ENCODE data around the gene MGRN1. TPM values are rescaled to one million over a fixed set of nuclear protein-coding genes. Genes with fewer than 3 reads are reported as not detected.

Gene MGRN1
- total and polyA plus RNA-seq, 2 experiments from 2014 or later = 47.2 to 66.6 TPM

DNA sequence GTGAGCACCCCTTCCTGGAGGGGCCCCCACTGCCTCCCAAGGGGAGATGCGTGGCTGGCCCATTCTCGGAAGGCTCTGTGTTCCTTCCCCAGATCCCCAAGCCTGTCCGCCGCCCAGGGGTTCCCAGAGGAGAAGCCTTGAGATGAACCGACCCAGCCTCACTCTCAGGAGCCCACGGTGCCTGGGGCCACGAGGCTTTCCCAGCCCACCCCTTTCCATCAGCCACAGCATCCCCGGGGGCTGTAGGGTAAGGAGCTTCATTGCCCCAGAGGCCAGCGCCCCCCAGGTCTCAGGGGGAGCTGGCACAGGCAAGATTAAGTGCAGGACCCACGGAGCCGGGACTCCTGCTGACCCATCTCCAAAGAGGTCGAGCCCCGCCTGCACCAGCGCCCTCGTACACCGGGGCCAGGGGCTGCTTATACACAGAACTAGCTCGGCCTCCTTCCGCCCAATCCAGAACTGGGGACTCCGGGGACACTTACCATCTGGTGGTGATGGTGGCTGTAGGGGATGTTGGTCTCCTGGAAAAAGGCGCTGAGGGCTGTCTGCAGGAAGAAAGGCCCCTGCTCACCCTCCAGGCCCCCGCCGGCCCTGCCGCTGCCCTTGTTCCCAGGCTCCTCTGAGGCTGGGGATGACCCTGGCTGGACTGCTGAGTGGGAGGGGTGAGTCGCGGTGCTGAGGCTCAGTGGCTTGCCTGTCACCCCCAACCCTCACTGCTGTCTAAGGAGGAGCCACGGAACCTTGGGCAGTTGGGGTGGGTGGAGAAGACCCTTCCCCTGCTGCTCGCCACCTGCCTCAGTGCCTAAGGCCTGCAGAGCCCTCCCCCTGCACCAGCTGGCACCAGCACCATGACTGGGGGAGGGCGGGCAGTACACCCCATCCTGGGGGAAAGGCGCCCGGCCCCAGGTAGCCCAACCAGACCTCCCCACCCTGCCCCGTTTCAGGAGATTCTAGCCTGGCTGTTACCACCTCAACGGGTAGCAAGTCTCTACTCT is 14.3 kb upstream of the MGRN1 start:
- no peak for TF ChIP-seq CTCF (IDR thresholded peaks at IDR 0.05; ENCODE audit: low read depth, low read length)
- DNase-seq (ENCODE audit: low read depth in 1 of 2, low spot score in 1 of 2) = no peak

DNA sequence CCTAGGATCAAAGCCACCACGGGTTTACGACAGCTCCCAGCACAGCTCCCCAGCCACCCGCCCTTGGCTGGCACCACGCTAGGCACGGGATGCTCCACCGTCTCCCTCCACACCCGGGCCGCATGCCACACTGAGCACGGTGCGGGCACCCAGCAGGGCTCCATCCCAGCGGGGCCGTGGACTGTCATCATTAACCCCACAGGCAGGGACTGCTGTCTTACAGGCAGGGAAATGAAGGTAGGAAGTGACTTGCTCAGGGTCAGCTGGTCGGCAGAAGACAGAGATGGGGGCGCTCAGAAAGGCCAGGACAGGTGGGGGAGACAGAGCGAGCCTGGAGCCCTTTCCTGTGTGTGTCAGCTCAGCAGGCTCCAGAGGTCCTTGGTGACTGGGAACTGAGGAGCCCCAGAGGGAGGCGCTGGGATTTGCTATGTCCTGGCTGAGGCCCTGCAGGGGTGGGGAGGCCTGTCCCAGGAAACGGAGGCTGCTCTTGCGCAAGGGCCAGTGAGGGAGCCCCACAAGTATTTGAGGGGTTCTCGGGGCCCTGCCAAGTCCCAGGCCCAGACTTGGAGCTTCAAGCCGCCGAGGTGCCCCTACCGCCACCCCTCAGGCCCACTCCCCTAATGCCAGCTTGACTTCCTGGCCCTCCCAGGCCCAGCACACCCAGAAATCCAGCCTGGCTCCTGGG is 13.1 kb upstream of the MGRN1 start:
- Histone ChIP-seq H3K4me1 (ENCODE audit: low read depth) (no peaks in the 10 kb centered on the region), H3K4me3 (no peak overlapping the region), H3K27me3 (no peaks in the 10 kb centered on the region), H3K36me3 (peaks cover 4% of the 10 kb centered on the region), H3K27ac (no peak overlapping the region), H3K9me3 (ENCODE audit: low read depth) (no peaks in the 10 kb centered on the region)
- no peak for TF ChIP-seq CTCF (IDR thresholded peaks at IDR 0.05; ENCODE audit: low read depth, low read length)
- peak in 1 of 2 donors; percentile 46 for DNase-seq (ENCODE audit: low read depth in 1 of 2, low spot score in 1 of 2)

More for the DNA sequence above, 14.3 kb upstream of the MGRN1 start:
- Histone ChIP-seq H3K27ac (no peak overlapping the region), H3K9me3 (ENCODE audit: low read depth) (no peaks in the 10 kb centered on the region), H3K4me3 (no peak overlapping the region), H3K27me3 (no peaks in the 10 kb centered on the region), H3K4me1 (ENCODE audit: low read depth) (no peaks in the 10 kb centered on the region), H3K36me3 (peaks cover 4% of the 10 kb centered on the region)

DNA sequence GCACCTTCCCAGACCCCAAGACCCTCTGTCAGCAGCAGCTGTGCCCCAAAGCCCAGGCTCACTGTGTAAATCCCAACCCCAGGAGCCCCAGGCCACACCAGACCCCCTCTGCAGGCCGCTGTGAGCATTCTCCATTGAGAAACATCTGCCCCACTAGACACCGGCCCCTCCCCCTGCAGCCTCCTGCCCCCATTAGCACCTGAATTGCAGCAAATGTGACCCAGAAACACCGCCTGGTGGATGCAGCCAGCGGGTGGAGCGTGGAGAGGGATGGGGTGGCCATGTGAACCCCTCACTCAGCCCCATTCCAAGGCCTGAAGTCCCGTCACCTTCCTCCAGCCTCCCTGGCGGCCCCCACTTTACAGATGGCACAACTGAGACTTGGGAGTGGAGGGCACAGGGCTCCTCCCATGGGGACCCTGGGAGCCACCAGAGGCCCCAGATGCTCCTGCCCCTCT is 12.1 kb upstream of the MGRN1 start:
- no peak overlapping the region for H3K4me3 ChIP-seq
- no peak overlapping the region for H3K27ac ChIP-seq
- peak in 1 of 2 donors; percentile 9 for DNase-seq (ENCODE audit: low read depth in 1 of 2, low spot score in 1 of 2)
- no peaks in the 10 kb centered on the region for H3K9me3 ChIP-seq (ENCODE audit: low read depth)
- peaks cover 4% of the 10 kb centered on the region for H3K36me3 ChIP-seq
- no peaks in the 10 kb centered on the region for H3K27me3 ChIP-seq
- H3K4me1 ChIP-seq (ENCODE audit: low read depth) = peaks cover 9% of the 10 kb centered on the region
- TF ChIP-seq CTCF (IDR thresholded peaks at IDR 0.05; ENCODE audit: low read depth, low read length) = peak; percentile 20

GRCh38 chr16:4612977-4613635 is 11.5 kb upstream of the MGRN1 start:
- Histone ChIP-seq H3K4me3 (peak overlapping the region; percentile 80), H3K36me3 (peaks cover 4% of the 10 kb centered on the region), H3K9me3 (ENCODE audit: low read depth) (no peaks in the 10 kb centered on the region), H3K27me3 (no peaks in the 10 kb centered on the region), H3K27ac (no peak overlapping the region), H3K4me1 (ENCODE audit: low read depth) (peaks cover 9% of the 10 kb centered on the region)
- TF ChIP-seq CTCF (IDR thresholded peaks at IDR 0.05; ENCODE audit: low read depth, low read length) = no peak
- peak in 1 of 2 donors; percentile 6 for DNase-seq (ENCODE audit: low read depth in 1 of 2, low spot score in 1 of 2)

Data from cardiac muscle cell (in vitro differentiated cells and primary cell).